Panc1 (cell line): ENCODE measurements around the gene ALX3. TPM values are rescaled to one million over a fixed set of nuclear protein-coding genes. Genes with fewer than 3 reads are reported as not detected.

ENCODE experiments used
- ATAC-seq: fragments of 200-7000 bp; cut with Tn5 transposase; 2 replicates; pipeline ENCODE4 v1.9.1; 2020; ENCODE audit warnings: mild to moderate bottlenecking, moderate library complexity
- BruUV-seq: library from RNA; stranded (reverse); fragments of 400-500 nt; replicated peaks from 2 replicates; lab custom pipeline; 2021; lab: Mats Ljungman, UMichigan
- CTCF ChIA-PET: fragments of 300-600 bp; sonication (Branson Sonifier 250); formaldehyde crosslinking; loops from one replicate; lab custom pipeline; 2022; ENCODE audit warnings: antibody characterized with exemption; lab: Charles Lee
- POLR2A ChIA-PET: fragments of 300-600 bp; sonication (Branson Sonifier 250); formaldehyde crosslinking; loops from one replicate; lab custom pipeline; 2022; ENCODE audit warnings: antibody characterized with exemption; lab: Charles Lee
- DNase-seq: peaks from one replicate; pipeline ENCODE4 v3.0.0-alpha.2; 2010; ENCODE audit warnings: low read depth, low spot score
- H3K27ac ChIP-seq: 2 replicates; pipeline ENCODE4 v1.5.1; 2011; ENCODE audit warnings: mild to moderate bottlenecking, low read length, inconsistent platforms
- H3K27me3 ChIP-seq: fragments of 200-500 bp; sonication (Bioruptor generic); 2 replicates; pipeline ENCODE4 v1.6.0; 2014; ENCODE audit warnings: low read length, inconsistent platforms; ENCODE audit not compliant: control insufficient read depth, insufficient read depth
- H3K36me3 ChIP-seq: fragments of 200-500 bp; sonication (Bioruptor generic); 2 replicates; pipeline ENCODE4 v1.5.1; 2014; ENCODE audit warnings: inconsistent platforms, mild to moderate bottlenecking, low read length, moderate library complexity; ENCODE audit not compliant: control insufficient read depth, insufficient read depth
- H3K4me1 ChIP-seq: 2 replicates; pipeline ENCODE4 v1.5.1; 2011; ENCODE audit warnings: inconsistent platforms, mild to moderate bottlenecking, low read length, moderate library complexity; ENCODE audit not compliant: control insufficient read depth, insufficient read depth
- H3K4me3 ChIP-seq, 2 experiments: 2 replicates each; pipeline ENCODE4 v1.5.1; 2011 to 2012; ENCODE audit warnings: low read depth in 2 of 2, low read length in 2 of 2, mild to moderate bottlenecking in 2 of 2, inconsistent platforms in 1 of 2, moderate library complexity in 1 of 2
- H3K9me3 ChIP-seq: fragments of 200-500 bp; sonication (Bioruptor generic); 2 replicates; pipeline ENCODE4 v1.5.1; 2014; ENCODE audit warnings: low read depth, mild to moderate bottlenecking, inconsistent platforms, low read length, moderate library complexity; ENCODE audit not compliant: control insufficient read depth, insufficient read depth
- CTCF ChIP-seq: fragments of 450-650 bp; IDR thresholded peaks from 2 replicates; pipeline ENCODE4 v1.5.1; 2017; ENCODE audit warnings: mild to moderate bottlenecking
- POLR2AphosphoS5 ChIP-seq: IDR thresholded peaks from 2 replicates; pipeline ENCODE4 v1.6.1; 2012; ENCODE audit warnings: mild to moderate bottlenecking, low read depth, low read length, moderate library complexity
- REST ChIP-seq, 2 experiments: IDR thresholded peaks; 2 replicates each; pipeline ENCODE4 v1.6.1; 2011 to 2012; ENCODE audit warnings: low read depth in 2 of 2, control low read depth in 1 of 2, low read length in 1 of 2, mild to moderate bottlenecking in 1 of 2, moderate library complexity in 1 of 2; ENCODE audit not compliant: insufficient read depth in 1 of 2
- SIN3A ChIP-seq: IDR thresholded peaks from 2 replicates; pipeline ENCODE4 v1.6.1; 2012; ENCODE audit warnings: low read depth, mild to moderate bottlenecking, low read length, moderate library complexity, borderline replicate concordance; ENCODE audit not compliant: insufficient read depth
- TCF7L2 ChIP-seq: IDR thresholded peaks from 2 replicates; pipeline ENCODE4 v1.6.1; 2011; ENCODE audit warnings: mild to moderate bottlenecking, low read depth, low read length, inconsistent platforms
- in situ Hi-C: cut with HindIII; loops from 2 replicates; pipeline ENCODE4 v1.10.0; 2016; ENCODE audit warnings: low sequenced_read_pairs, low pct_unique_long_range_greater_than_20kb
- intact Hi-C: fragments of 100-400 bp; cut with micrococcal nuclease; formaldehyde crosslinking; loops from one replicate; pipeline ENCODE4 v1.10.0; 2022; ENCODE audit not compliant: unreplicated experiment
- total RNA-seq: library from RNA; stranded (reverse); gene quantifications from one replicate; pipeline ENCODE4 v1.2.1, GENCODE V29; 2021; ENCODE audit not compliant: unreplicated experiment

The ALX3 gene
- total RNA-seq, 1 experiment from 2014 or later, result not detected

DNA sequence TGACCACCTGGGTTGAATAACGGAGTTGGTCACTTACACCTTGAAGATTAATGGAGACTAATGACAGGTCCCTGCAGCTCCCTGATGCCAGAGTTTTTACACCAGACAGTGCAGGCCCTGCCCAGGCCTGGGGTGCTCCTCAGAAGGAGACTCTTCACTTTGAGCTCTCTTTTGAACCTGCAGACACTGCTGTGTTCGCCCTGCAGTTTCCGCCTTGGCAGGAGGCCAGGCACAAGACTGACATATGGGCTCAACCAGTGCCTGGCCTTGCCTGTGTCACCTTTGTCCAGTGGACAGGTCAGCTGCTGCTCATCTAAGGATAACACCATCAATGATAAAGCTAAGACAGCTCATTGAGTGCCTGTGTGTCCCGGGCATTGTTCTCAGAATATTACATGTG lies 30.8 kb downstream of the ALX3 start:
- ATAC-seq, result no peak
- intact Hi-C loops (no loop called here), in situ Hi-C loops (no loop called here)
- H3K4me1 ChIP-seq, result no peaks in the 10 kb centered on the region; the same call in 1 of the 2 replicates
- POLR2A ChIA-PET, result interaction anchor here (0.6 kb wide), 1 partner anchor 13 kb away, joined by 8 read pairs; no protein-coding TSS in a partner anchor
- BruUV-seq, result no TSS peak
- peaks cover 16% of the 10 kb centered on the region for H3K36me3 ChIP-seq
- no peaks in the 10 kb centered on the region for H3K27me3 ChIP-seq
- no peak for TF ChIP-seq CTCF
- no peak for TF ChIP-seq REST (IDR thresholded peaks at IDR 0.05; ENCODE audit: insufficient read depth in 1 of 2, low read depth in 2 of 2, low read length in 1 of 2)
- TF ChIP-seq SIN3A, result no peak
- no peak for TF ChIP-seq POLR2AphosphoS5
- TF ChIP-seq TCF7L2, result no peak
- no peaks in the 10 kb centered on the region for H3K9me3 ChIP-seq
- CTCF ChIA-PET, result interaction anchor here (0.7 kb wide), 1 partner anchor 77 kb away, joined by 6 read pairs; no protein-coding TSS in a partner anchor
- H3K4me3 ChIP-seq, result no peak overlapping the region
- no peak for DNase-seq
- no peak overlapping the region for H3K27ac ChIP-seq

DNA sequence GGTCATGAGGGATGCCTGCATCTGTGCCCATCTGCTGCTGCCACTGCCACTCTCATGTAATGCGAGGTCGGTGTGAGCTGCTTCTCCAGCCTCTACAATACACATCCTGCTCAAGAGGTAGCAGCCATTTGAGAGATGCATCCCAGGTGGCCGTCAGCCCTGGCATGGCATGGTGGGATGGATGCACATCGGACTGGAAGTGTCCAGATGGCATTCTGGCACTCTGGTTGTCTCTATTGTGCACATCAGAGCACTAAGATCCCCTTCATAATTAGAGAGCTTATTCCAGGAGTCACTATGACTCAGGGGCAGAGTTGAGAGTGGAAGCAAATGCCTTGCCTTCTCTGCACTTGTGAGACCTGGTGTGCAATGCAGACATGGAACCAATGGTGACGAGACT lies 32.2 kb downstream of the ALX3 start:
- Histone ChIP-seq H3K27me3 (no peaks in the 10 kb centered on the region), H3K9me3 (no peaks in the 10 kb centered on the region), H3K4me3 (no peak overlapping the region), H3K27ac (no peak overlapping the region), H3K36me3 (peaks cover 9% of the 10 kb centered on the region), H3K4me1 (peaks cover 7% of the 10 kb centered on the region)
- CTCF ChIA-PET, result interaction anchor here (1.3 kb wide), 1 partner anchor 50 kb away, joined by 4 read pairs; no protein-coding TSS in a partner anchor
- in situ Hi-C loops (no loop called here), intact Hi-C loops (no loop called here)
- BruUV-seq, result no TSS peak
- POLR2A ChIA-PET, result no interaction called here
- ATAC-seq (no peak), DNase-seq (no peak)
- TF ChIP-seq REST (IDR thresholded peaks at IDR 0.05; ENCODE audit: insufficient read depth in 1 of 2, low read depth in 2 of 2, low read length in 1 of 2) (no peak), CTCF (no peak), TCF7L2 (no peak), SIN3A (no peak), POLR2AphosphoS5 (no peak)
